GM23248 (cell line): ENCODE results near the gene SH2D3C.

Experiments used
- EZH2 ChIP-seq: fragments of 200-600 bp; sonication (generic); IDR thresholded peaks from 2 replicates; pipeline ENCODE4 v1.6.1; 2018; ENCODE audit warnings: antibody characterized with exemption, mild to moderate bottlenecking; ENCODE audit not compliant: insufficient read depth, poor library complexity, severe bottlenecking
- EZH2phosphoT487 ChIP-seq: fragments of 200-600 bp; sonication (generic); IDR thresholded peaks from 2 replicates; pipeline ENCODE4 v1.6.1; 2018; ENCODE audit warnings: antibody characterized with exemption, moderate library complexity, mild to moderate bottlenecking, low read depth; ENCODE audit not compliant: insufficient read depth

DNA sequence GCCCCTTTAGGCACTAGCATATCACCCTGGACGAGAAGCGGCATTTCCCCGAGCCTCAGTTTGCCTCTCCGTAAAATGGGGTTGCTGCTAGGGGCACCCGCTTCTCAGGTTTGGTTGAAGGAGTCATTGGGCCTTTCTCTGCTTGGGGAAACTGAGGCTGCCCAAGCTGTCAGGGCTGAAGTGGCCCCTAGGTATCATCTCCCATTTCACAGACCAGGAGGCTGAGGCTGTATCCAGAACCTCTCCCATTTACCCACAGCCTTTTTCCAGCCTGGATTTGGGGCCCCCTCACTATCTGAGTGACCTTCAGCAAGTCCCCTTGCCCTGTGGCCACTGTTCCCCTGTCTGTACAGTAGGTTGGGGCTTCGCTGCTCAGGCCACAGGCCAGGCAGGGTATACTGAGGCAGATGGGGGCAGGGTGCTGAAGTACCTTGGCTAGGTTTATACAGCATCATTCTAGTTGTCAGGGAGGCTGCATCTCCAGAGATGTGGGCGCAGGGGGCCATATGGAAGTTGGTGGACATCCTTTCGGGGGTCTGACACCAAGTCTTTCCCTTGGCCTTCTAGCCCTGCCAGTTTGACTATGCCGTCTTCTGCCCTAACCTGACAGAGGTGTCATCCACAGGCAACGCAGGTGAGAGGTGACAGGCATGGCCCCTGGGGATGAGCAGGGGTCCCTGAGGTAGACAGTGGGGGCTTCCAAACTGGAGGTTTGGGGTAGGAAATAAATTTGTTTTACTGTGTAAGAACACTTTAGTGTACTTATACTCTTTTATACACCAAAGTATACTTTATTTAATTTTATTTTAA, 32.1 kb upstream of the SH2D3C start:
- TF ChIP-seq EZH2 = no peak
- no peak for TF ChIP-seq EZH2phosphoT487
